ENCODE measurements around the gene TMEM218.

DNA sequence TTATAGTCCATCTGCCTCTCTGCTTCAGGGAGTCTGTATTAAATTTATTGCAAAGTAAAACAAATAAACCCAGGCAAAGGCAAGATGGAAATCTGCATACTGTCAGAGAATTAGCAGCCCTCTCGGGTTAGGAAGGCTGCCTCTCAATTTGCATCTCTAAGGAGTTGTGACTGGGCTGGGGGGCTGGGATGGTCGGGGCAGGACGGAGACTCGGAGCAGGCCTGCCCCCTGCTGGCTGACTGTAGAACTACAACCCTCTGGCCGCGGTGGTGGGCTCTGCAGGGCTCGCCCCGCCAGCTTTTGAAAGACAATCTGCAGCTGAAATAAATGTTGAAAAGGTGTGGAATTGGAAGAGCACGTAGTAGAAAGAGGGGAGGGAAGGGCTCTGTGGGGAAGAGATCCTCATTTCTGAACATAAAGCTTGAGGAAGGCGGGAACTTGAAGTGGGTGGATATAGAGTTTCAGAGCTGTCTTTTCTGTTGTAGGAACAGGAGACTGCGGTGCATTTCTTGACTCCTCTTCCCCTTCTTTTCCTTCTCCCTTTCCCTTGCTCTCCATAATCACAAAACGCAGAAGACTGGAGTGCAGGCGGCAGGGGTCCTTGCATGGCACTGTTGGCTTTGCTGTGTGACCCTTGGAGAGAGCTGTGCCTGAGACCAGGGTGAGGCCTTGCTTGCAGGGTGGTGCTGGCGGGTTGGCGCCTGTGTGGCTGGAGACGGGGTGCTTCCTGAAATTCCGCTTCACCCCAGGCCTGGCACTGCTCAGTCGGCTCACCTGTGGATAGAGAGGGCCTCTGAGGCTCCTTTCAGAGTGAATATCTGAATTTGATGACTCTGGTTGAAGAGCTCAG lies 30.5 kb upstream of the TMEM218 start:
- TF ChIP-seq EZH2phosphoT487 (IDR thresholded peaks at IDR 0.05; ENCODE audit: insufficient read depth, low read depth): no peak
- TF ChIP-seq EZH2 (IDR thresholded peaks at IDR 0.05; ENCODE audit: insufficient read depth, poor library complexity, severe bottlenecking): no peak

All from GM23248 (cell line).